Measurements from ENCODE around the gene GABBR1. TPM values are rescaled to one million over a fixed set of nuclear protein-coding genes. Genes with fewer than 3 reads are reported as not detected.

GABBR1 gene
- total RNA-seq, 1 experiment from 2014 or later: 146 TPM

- Histone ChIP-seq H3K4ac (ENCODE audit: low read depth, low read length) (no peak overlapping the region), H2BK5ac (ENCODE audit: insufficient read length, low read length) (no peak overlapping the region), H3K4me1 (ENCODE audit: insufficient read depth, low read length) (no peaks in the 10 kb centered on the region; the same call in 1 of the 2 replicates), H2BK20ac (ENCODE audit: low read depth, low read length, poor library complexity, severe bottlenecking) (no peak overlapping the region), H4K91ac (ENCODE audit: insufficient read length, low read depth, low read length) (no peak overlapping the region), H3K14ac (ENCODE audit: insufficient read depth, low read length) (no peak overlapping the region), H4K5ac (ENCODE audit: insufficient read length, low read depth, low read length) (no peak overlapping the region), H3K79me2 (ENCODE audit: insufficient read depth, low read length) (no peaks in the 10 kb centered on the region), H3K56ac (ENCODE audit: insufficient read length, low read depth, low read length) (no peak overlapping the region), H3K9me3 (ENCODE audit: control insufficient read depth, low read depth, low read length) (no peaks in the 10 kb centered on the region), H2BK12ac (ENCODE audit: insufficient read length, low read depth, low read length) (no peak overlapping the region), H3K27ac (ENCODE audit: insufficient read length, low read depth, low read length) (no peak overlapping the region), H4K20me1 (ENCODE audit: control insufficient read depth, insufficient read depth, insufficient read length) (no peaks in the 10 kb centered on the region), H3K79me1 (ENCODE audit: insufficient read depth, low read depth, low read length, poor library complexity, severe bottlenecking) (no peaks in the 10 kb centered on the region), H2AK5ac (ENCODE audit: insufficient read length, low read length) (no peak overlapping the region), H4K8ac (replicated peaks; ENCODE audit: insufficient read length, low read depth, low read length) (no peak overlapping the region), H2BK15ac (ENCODE audit: low read depth, low read length) (no peak overlapping the region), H3K4me2 (ENCODE audit: insufficient read depth, insufficient read length, low read length) (no peak overlapping the region), H3K27me3 (ENCODE audit: insufficient read depth, low read length) (no peaks in the 10 kb centered on the region), H3K18ac (ENCODE audit: insufficient read length, low read depth, low read length) (no peak overlapping the region), H3K23me2 (ENCODE audit: insufficient read length, low read depth, low read length, poor library complexity, severe bottlenecking) (no peaks in the 10 kb centered on the region), H2AFZ (ENCODE audit: low read length) (no peak overlapping the region), H3K23ac (ENCODE audit: insufficient read length, low read depth, low read length) (no peak overlapping the region), H3K9ac (ENCODE audit: extremely low read depth, insufficient read length, low read length) (no peak overlapping the region), H2BK120ac (ENCODE audit: low read depth, low read length, poor library complexity, severe bottlenecking) (no peak overlapping the region), H3T11ph (ENCODE audit: low read length) (no peak overlapping the region)
- no peak for TF ChIP-seq CTCF (conservative IDR thresholded peaks at IDR 0.05)
- no peaks in the 10 kb centered on the region for H3K9me3 Mint-ChIP-seq
- whole genome bisulfite sequencing (ENCODE audit: extremely low coverage, insufficient read length, low lambda C conversion rate): no CpG with 5 or more reads among the region's 3 CpGs
- no peak for DNase-seq
- no peaks in the 10 kb centered on the region for H3K27me3 Mint-ChIP-seq (ENCODE audit: low read depth)
- peak overlapping the region in 2 of 3 experiments; percentile 4 to 45; a peak in 3 of 7 replicates for H3K27ac Mint-ChIP-seq
- no peaks in the 10 kb centered on the region; a peak in 1 of 7 replicates for H3K36me3 Mint-ChIP-seq (ENCODE audit: insufficient read depth in 1 of 3, low read depth in 3 of 3)
- H3K4me1 Mint-ChIP-seq: peaks cover 30 to 34% of the 10 kb centered on the region in 2 experiments
- H3K4me3 Mint-ChIP-seq: no peak overlapping the region
Measured at GRCh38 chr6:29641430-29642148, 8.6 kb upstream of the GABBR1 start.
